ENCODE measurements around the gene CIITA. TPM values are rescaled to one million over a fixed set of nuclear protein-coding genes. Genes with fewer than 3 reads are reported as not detected.
"Not testable (repeated sequence)": the region's sequence is repeated elsewhere in the genome, so short reads cannot be mapped to it uniquely, and the experiment has no call there.

The CIITA gene
- total RNA-seq, 1 donor from 2014 or later: 0.20 TPM

GRCh38 chr16:10923650-10924214 is 46.7 kb downstream of the CIITA start:
- H3K36me3 Mint-ChIP-seq: peaks cover 20% of the 10 kb centered on the region

GRCh38 chr16:10925285-10925684 is 48.3 kb downstream of the CIITA start:
- peaks cover 20% of the 10 kb centered on the region for H3K36me3 Mint-ChIP-seq
- H3K9me3 Mint-ChIP-seq; H3K27me3 Mint-ChIP-seq (ENCODE audit: low read depth); H3K27ac Mint-ChIP-seq; H3K4me3 Mint-ChIP-seq; H3K4me1 Mint-ChIP-seq; DNase-seq (ENCODE audit: low spot score in 2 of 2, unreplicated experiment in 2 of 2): not testable (repeated sequence)

More at GRCh38 chr16:10923650-10924214, 46.7 kb downstream of the CIITA start:
- H3K9me3 Mint-ChIP-seq: no peaks in the 10 kb centered on the region
- H3K4me3 Mint-ChIP-seq: no peak overlapping the region
- no peak overlapping the region for H3K27ac Mint-ChIP-seq
- no peaks in the 10 kb centered on the region for H3K4me1 Mint-ChIP-seq
- H3K27me3 Mint-ChIP-seq (ENCODE audit: low read depth): no peaks in the 10 kb centered on the region
- no peak for DNase-seq (ENCODE audit: low spot score in 2 of 2, unreplicated experiment in 2 of 2)
- no peak for TF ChIP-seq CTCF (IDR thresholded peaks at IDR 0.05; ENCODE audit: unreplicated experiment)

- Mint-ChIP-seq H3K9me3 (no peaks in the 10 kb centered on the region), H3K27ac (no peak overlapping the region), H3K4me1 (no peaks in the 10 kb centered on the region), H3K27me3 (ENCODE audit: low read depth) (no peaks in the 10 kb centered on the region), H3K36me3 (peaks cover 20% of the 10 kb centered on the region), H3K4me3 (no peak overlapping the region)
- no peak for DNase-seq (ENCODE audit: low spot score in 2 of 2, unreplicated experiment in 2 of 2)
- TF ChIP-seq CTCF (IDR thresholded peaks at IDR 0.05; ENCODE audit: unreplicated experiment): no peak
Measured at GRCh38 chr16:10926094-10926493, 49.1 kb downstream of the CIITA start.

DNA sequence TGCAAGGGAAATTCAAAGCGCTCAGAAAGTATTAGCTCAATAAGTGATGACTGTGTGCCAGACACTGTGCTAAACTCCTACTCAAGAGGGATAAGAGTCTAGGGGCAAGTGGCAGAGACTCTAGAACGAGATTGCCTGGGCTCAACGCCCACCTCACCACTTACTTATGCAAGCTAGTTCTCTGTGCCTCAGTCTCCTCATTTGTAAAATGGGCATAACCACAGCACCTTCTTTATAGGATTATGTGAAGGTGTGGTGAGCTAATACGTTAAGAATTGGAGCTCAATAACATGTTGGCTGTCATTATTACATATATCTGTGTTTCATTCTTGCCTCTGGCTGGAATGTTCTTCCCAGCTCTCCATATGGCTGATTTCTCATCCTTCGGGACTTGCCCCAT is 49.9 kb downstream of the CIITA start:
- TF ChIP-seq CTCF (IDR thresholded peaks at IDR 0.05; ENCODE audit: unreplicated experiment): no peak
- Mint-ChIP-seq H3K4me1 (no peaks in the 10 kb centered on the region), H3K4me3 (no peak overlapping the region), H3K27me3 (ENCODE audit: low read depth) (no peaks in the 10 kb centered on the region), H3K27ac (no peak overlapping the region), H3K36me3 (peaks cover 20% of the 10 kb centered on the region), H3K9me3 (no peaks in the 10 kb centered on the region)
- no peak for DNase-seq (ENCODE audit: low spot score in 2 of 2, unreplicated experiment in 2 of 2)

DNA sequence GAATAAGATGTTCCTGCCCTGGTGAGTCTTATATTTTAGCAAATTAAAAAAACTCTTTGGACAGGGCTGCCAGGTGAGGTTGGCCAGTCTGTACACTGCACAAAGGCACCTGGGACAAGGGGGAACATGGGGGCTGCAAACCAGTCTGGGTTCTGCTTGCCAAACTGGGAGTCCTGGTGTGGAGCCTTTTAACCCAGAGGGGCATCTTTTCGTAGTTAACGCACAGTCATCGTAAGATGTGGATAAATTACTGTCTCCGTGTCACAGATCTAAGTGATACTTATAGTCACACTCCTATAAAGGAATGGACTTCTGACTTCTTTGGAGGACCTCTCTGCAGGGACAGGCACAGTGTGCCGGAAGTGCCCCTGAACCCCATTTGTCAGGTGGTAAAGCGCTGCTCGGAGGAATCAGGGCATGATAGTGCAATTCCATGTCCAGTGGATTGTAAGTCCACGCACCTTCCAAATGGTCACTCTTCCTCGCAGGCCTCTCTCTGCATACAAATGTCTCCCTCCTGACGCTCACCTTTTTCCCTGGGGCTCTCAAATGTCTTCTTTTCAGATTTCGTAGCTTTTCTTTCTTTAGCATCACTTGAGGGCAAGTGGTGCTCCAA is 50.6 kb downstream of the CIITA start:
- no peak for DNase-seq (ENCODE audit: low spot score in 2 of 2, unreplicated experiment in 2 of 2)
- Mint-ChIP-seq H3K36me3 (peaks cover 18% of the 10 kb centered on the region), H3K9me3 (no peaks in the 10 kb centered on the region), H3K4me3 (no peak overlapping the region), H3K27me3 (ENCODE audit: low read depth) (no peaks in the 10 kb centered on the region), H3K27ac (no peak overlapping the region), H3K4me1 (no peaks in the 10 kb centered on the region)
- TF ChIP-seq CTCF (IDR thresholded peaks at IDR 0.05; ENCODE audit: unreplicated experiment): no peak

GRCh38 chr16:10929097-10929496 is 52.1 kb downstream of the CIITA start:
- H3K4me1 Mint-ChIP-seq; H3K4me3 Mint-ChIP-seq; H3K27me3 Mint-ChIP-seq (ENCODE audit: low read depth); H3K9me3 Mint-ChIP-seq; H3K27ac Mint-ChIP-seq; DNase-seq (ENCODE audit: low spot score in 2 of 2, unreplicated experiment in 2 of 2): not testable (repeated sequence)
- H3K36me3 Mint-ChIP-seq: peaks cover 18% of the 10 kb centered on the region

All from mesothelial cell of epicardium (in vitro differentiated cells).